CD4-positive, alpha-beta T cell treated with Interleukin-15 for 4 hours (primary cell): ENCODE results near the gene ADAMTS18.

ENCODE experiments used
- DNase-seq: peaks from one replicate; pipeline ENCODE4 v3.0.0-alpha.2; 2020; ENCODE audit warnings: low spot score

Gene ADAMTS18

GRCh38 chr16:77396461-77396860, 38.4 kb downstream of the ADAMTS18 start:
- no peak for DNase-seq

DNA sequence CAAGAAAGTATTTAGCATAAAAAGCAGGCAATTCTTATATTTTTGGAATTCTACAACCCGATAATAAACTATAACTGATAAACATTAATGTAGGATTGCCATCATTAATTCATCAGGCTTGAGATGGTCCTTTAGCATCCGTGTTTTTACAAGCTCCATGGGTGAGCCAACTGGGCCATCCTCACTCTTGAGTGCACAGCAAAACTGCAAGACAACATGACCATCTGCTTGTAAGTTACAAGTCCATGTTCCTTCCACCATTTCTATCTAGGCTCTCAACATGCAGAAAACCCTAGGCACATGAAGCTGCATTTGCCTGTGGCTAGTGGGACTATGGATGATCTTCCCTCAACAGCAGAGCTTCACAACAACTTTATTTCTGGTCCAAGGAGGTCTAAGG, 40.1 kb downstream of the ADAMTS18 start:
- DNase-seq = no peak

DNA sequence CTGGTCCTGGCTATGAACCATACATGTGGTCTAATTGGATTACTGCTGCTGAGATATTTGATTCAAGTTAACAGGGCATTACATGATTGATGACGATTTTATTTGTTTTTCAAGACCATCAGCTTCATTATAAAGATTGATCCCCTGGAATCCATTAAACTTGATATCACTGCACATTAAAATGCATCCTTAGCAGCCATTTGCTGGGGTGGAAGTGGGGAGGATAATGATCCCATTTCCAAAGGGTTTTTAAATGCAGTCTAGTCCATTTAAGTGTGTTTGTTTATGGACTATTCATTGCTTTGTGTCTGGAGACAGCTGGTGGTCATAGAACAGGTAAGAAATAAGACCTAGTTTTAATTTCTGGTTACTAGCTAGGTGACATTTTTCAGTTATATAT, 40.9 kb downstream of the ADAMTS18 start:
- DNase-seq = no peak

GRCh38 chr16:77387815-77388209, 47.0 kb downstream of the ADAMTS18 start:
- no peak for DNase-seq

- no peak for DNase-seq
Observed at GRCh38 chr16:77386831-77387814, 47.7 kb downstream of the ADAMTS18 start.

DNA sequence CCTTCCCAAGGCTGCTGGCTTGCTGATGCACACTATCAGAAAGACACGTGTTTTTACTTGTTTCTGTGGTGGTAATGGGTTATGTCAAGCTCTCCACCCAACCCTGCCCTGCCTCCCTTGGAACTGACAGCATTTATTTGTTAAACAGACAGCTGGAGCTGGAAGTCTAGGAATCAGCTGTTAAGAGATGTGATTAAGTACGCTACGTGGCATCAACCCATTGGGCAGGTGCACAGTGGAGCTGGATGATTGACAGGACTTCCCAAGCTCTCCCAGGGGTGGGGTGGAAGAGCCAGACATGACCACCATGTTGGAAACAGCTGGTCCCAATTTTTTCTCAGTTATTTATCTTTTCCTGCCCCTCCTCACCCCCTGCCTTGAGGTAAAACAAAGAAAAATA, 49.4 kb downstream of the ADAMTS18 start:
- no peak for DNase-seq

- no peak for DNase-seq
Observed at GRCh38 chr16:77383606-77384187, 51.1 kb downstream of the ADAMTS18 start.

DNA sequence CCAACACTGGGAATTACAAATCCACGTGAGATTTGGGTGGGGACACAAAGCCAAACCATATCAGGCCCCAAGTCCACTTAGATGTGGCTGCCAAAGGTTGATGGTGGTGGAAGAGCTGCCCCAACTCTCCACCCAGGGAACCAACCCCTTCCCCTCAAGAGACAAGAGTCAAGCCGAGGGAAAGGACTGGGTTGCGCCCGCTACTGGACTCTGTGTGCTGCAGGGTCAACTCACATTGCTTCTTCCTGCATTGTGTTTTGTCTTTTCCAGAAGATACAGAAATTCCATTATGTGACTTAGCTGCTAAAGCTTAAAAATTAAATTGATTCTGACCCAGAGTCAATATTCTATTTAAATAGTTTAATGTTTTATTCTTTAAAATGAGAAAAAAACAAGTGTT, 58.5 kb downstream of the ADAMTS18 start:
- no peak for DNase-seq

GRCh38 chr16:77375396-77375795, 59.4 kb downstream of the ADAMTS18 start:
- no peak for DNase-seq

GRCh38 chr16:77374384-77374783, 60.5 kb downstream of the ADAMTS18 start:
- no peak for DNase-seq

GRCh38 chr16:77373726-77374125, 61.1 kb downstream of the ADAMTS18 start:
- no peak for DNase-seq

DNA sequence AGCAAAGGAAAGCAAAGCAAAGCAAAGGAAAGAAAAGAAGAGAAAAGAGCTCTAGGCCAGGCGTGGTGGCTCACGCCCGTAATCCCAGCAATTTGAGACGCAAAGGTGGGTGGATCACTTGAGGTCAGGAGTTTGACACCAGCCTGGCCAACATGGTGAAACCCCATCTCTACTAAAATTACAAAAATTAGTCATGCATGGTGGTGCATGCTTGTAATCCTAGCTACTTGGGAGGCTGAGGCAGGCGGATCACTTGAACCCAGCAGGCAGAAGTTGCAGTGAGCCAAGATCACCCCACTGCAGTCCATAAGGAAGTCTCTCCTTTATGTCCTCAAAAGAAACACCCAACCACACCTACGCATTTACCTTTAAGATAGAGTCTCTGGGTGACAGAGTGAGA, 70.1 kb downstream of the ADAMTS18 start:
- DNase-seq = no peak

GRCh38 chr16:77359065-77359502, 75.8 kb downstream of the ADAMTS18 start:
- DNase-seq = no peak

- no peak for DNase-seq
Observed at GRCh38 chr16:77353587-77354263, 81.1 kb downstream of the ADAMTS18 start.

DNA sequence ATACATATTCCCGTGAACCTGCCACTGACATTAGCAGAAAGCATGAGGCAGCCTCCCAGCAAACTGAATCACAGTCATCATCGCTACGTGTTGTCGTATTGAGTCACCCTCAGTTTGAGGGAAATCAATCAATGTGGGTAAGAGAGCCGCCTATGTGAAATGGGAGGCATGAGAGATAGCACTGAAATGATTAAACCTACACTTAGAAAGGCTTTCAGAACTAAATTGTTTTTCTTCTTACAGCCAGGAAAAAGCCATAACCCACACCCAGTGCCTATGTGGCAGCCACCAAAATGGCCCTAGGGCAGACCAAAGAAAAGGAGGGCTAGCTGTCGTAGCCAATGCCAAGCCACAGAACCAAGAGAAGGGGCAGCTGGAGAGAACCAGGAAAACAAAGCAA, 90.5 kb downstream of the ADAMTS18 start:
- no peak for DNase-seq

DNA sequence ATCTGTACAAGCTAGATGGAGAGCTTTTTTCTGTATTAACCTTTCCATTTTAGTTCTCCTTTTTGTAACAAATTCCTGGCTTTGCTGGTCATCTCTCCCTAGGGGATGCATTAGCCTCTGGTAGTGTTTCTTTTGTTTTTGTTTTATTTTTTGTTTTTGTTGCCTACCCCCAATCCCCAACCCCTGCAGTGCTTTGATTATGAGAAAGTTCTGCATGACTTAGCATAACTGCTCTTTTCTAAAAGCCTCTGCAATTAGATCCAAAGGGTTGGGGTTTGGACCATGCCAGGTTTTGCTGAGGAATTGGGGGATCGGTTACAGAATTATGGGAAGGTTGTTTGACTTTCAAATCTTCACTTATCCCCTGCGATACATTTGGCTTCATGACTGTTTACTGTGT, 98.2 kb downstream of the ADAMTS18 start:
- DNase-seq = no peak

- no peak for DNase-seq
Observed at GRCh38 chr16:77335652-77336234, 99.1 kb downstream of the ADAMTS18 start.

DNA sequence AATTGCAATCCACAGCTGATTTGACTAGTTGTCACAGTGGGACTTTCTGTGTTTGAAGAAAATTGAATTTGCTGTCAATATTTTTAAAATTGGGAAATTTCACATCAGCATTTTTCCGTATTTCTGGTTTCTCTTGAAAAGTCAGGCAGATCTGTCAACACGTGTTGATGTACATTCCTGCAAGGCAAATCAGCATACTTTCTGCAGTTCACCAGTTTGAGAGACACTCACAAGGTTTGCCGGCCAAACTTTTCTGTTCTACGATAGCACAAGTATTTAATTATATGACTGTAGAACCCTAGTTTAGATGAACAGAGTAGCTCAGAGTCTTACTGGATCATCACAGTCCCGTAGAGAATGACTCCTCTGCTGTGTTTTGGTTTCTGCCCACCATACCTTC, 102.0 kb downstream of the ADAMTS18 start:
- no peak for DNase-seq

DNA sequence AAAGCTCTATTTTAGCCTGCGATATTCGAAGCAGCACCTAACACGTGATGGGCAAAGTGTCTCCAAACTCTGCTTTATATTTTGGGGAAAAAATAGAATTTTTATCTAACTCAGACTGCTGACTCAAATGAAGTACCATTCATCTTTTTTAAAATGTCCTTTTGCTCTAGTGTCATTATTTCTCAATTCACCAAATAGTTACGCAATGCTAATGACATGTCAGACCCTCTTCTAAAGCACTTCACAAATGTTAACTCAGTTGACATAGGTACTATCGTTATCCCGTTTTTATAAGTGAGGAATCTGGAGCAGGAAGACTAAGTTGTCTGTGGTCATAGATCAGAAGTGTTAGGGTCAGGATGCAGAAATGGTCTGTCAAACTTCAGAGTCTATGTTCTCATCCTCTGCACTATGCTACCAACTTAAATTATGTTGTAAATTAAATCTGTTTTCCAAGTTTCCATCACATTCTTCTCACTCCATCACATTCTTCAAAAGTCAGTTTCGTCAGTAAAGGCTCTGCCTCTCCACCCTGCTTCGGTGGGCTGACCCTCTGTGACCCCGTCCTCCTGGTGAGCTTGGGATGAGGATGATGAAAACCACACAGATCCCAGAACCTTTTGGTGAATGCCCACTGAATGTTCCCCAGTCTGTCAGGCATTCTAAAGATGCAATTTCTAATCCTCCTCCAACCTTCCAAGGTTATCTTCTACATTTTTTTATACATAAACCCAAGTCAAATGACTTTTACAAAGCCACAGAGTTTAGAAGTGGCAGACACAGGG, 102.8 kb downstream of the ADAMTS18 start:
- DNase-seq = no peak

DNA sequence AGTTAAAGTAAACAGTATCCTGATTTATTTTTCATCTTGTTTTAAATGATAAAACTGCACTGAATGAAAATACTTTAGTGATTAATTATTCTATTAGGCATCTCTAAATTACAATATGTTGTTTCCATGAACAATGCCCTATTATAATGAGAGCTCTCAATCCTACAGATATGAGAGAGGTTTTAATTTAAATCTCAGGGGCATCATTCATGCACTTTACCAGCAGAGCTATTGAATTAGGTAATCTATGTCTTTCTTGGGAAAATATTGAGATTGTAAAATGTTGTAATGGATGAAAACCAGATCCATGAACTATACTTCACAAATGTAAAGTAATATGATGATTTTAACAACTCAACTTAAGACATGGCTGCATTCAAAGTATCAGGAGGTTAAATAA, 103.8 kb downstream of the ADAMTS18 start:
- no peak for DNase-seq

DNA sequence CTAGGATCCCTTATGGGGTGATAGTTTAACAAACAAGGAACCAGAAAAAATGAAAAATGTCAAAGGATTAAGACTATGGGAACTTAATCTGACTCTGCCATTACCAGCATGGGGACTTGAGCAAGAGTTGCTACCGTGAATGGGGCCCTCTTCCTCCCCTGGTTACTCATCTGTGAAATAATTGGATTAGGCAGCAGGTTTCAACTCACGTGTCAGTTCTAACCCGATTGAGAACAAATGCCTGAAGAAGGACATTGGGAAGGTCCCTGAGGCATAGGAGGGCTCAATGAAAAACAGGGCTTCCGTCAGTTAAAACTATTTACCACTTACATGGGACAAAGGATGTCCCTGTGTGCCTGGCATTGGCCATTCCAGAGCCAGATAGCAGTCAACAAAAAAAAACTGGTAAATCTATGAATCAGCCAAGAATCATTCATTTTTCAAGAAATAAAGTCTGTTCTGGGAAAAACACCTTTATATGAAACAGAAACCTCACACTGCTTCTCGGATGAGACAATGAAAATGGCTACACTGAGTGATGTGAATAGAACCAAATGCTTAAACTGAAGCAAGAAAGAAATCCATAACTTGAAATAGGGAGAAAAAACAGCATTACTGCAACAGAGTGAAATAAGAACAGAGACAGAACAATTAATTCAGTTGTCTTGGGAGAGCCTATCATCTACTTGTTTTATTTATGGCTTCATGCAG, 104.3 kb downstream of the ADAMTS18 start:
- no peak for DNase-seq
